LNCAP (cell line): ENCODE measurements around the gene TCTN3.

Experiments
- TF ChIP-seq, protein P1 (sequence below): fragments of 450-650 bp; IDR thresholded peaks from 2 replicates; pipeline ENCODE4 v1.5.1; 2017; ENCODE audit warnings: mild to moderate bottlenecking

The TCTN3 gene

DNA sequence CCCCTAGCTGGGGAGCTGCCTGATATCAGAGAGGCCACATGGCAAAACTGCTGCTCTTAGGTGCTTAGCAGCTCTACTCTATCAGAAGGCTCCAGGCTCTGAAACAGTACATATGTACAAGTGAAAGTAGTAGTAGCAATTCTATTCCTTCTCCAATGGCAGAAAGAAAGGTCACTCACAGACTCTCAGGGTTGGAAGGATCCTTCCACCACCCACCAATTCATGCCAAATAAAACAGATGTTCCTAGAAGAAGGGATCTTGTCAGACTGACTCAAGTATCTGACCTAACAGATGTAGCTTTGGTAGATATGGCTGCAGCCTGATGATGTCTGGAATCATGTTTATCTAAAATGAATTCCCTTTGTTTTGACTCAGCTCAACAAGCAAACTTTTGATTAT lies 29.2 kb downstream of the TCTN3 start:
- TF ChIP-seq, protein P1, sequence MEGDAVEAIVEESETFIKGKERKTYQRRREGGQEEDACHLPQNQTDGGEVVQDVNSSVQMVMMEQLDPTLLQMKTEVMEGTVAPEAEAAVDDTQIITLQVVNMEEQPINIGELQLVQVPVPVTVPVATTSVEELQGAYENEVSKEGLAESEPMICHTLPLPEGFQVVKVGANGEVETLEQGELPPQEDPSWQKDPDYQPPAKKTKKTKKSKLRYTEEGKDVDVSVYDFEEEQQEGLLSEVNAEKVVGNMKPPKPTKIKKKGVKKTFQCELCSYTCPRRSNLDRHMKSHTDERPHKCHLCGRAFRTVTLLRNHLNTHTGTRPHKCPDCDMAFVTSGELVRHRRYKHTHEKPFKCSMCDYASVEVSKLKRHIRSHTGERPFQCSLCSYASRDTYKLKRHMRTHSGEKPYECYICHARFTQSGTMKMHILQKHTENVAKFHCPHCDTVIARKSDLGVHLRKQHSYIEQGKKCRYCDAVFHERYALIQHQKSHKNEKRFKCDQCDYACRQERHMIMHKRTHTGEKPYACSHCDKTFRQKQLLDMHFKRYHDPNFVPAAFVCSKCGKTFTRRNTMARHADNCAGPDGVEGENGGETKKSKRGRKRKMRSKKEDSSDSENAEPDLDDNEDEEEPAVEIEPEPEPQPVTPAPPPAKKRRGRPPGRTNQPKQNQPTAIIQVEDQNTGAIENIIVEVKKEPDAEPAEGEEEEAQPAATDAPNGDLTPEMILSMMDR: no peak

DNA sequence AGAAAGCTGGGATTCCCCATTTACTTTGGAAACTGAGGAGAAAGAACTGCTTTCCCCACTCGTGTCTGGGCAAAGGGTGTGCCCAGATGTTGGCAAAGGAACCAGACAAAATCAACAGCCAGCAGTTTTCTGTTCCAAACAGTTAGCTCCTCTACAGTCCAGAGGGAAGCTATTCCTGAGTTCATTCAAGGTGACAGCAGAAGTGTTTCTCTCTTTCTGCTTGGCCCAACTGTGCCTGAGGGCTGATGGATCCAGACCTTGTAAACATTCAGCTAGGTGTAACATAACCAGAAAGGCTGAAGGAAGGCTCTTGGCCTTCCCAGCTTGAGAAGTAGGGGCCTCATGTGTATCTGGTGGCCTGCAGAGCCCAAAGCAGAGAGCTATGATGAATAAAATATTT lies 30.2 kb downstream of the TCTN3 start:
- TF ChIP-seq, protein P1: no peak

DNA sequence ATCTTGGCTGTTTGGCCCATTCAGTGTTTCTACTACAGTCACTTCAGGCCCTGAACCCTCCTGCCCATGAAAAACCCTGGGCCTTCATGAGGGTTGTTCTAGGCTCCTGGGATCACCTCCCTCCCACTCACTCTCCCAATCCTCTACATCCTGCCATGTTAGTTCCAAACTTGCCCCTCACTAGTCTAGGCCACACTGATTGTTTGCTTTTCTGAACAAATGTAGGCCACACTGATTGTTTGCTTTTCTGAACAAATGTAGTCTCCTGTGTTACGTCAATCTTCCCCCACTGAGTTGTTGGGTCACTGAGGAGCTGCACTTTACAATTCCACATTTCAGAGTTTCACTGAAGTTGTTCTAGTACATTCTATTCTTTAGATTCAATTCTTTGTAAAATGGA lies 31.9 kb downstream of the TCTN3 start:
- TF ChIP-seq, protein P1: no peak

DNA sequence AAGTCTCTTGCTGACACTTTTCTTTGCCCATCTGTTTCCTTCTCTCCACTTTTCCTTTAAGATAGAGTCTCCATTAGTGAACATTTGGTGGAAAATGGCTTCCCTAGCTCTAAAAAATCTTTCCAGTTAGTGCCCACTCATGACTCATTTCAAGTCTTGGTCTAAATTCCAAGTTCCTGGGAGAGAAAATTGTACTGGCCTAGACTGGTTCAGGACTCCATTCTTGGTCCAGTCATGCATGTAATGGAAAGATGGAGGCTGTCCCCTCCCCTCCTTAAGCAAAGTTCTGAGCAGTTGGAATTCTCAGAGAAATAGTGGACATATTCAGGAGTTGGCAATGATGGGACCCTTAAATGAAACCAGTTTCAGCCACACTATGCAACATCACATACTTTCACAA lies 33.4 kb downstream of the TCTN3 start:
- TF ChIP-seq, protein P1: no peak

DNA sequence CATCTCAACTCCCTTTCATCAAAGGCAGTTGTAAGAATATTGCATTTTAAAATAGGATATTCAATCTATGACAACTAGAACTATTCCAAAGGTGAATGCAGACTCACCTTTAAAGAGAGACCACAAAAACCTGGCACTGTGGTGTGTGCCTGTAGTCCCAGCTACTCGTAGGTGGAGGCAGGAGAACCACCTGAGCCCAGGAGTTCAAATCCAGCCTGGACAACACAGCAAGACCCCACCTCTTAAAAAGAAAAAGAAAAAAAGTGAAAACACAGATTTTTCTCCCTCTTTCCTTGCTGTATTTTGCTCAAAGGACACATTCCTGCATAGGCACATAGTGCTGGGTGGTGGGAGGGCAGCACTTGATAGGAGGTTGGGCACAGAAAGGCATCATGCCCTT lies 36.5 kb downstream of the TCTN3 start:
- TF ChIP-seq, protein P1: no peak

DNA sequence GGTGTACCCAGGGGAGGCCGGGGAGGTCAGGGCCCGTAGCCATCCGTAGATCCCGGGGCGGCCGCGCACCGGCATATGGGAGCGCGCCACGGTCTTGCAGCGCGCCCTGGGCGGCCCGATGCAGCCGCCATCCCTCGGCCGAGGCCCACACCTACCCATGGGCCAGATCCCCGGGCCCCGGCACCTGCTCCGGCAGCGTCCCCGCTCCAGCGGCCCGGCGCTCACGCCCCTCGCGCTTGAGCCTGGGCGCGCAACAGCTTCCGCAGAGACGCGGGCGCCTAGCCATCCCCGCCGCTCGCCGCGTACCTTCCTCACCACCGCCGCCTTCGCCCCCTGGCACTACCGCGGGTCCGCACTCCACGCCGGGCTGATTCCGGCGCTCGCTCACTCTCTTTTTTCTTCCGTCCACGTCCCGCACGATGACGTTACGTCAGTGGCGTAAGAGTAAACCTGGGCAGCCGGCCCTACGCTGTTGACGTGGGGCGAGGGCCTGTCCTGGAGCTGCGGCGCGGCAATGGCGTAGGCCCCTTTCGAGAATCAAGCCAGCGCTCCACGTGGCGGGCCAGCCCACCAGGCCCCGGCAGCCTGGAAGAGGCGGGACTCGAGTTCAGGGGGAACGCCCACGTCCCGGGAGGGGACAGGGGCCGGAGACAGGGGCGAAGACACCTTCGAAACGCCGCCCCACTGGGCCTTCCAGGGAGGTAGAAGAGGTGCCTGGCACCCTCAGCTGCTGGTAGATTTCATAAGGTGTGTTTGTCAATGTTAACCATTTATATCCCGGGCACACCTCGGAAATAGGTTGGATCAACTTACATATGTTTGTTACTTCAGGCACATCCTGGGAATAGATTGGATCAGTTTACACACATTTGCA lies 37.2 kb downstream of the TCTN3 start, which contains the start of gene ALDH18A1:
ALDH18A1 (minus strand) TSS at position 421 of the 874 bp plus-strand sequence. CDS start 3,334 bp downstream, outside the sequence.
- TF ChIP-seq, protein P1: no peak

DNA sequence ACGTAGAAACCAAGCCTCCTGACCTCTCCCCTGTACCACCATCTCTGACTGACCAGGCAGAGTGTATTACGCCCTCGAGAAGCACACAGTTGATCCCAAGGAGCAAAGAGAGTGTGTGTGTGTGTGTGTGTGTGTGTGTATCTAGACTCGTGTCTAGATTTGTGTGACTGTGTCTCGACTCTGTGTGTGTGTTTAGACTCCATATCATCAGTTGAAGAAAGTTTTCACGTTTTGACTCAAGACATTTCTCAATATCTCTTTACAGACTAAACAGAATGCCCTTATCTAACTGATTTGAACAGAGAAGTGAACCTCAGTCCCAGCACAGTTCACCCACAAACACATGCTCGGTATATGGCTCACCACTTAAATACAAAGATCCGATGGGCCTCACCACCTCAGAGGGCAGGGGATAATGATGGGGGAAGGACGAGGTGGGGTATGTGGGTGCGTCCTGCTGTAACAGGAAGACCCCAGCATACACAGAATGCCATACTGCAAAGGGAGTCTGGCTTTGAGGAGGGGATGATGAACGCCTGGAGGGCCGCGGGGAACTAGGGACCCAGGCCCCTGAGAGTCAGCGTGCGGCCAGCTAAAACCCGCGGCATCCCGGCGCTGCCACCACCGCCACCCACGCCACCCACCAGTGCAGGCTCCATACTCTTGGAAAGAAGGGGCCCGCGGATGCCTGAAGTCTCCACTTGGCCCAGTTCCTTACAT lies 38.0 kb downstream of the TCTN3 start:
- TF ChIP-seq, protein P1: no peak
